ENCODE measurements around the gene ILF2.

GRCh38 chr1:153613406-153613805, 57.4 kb downstream of the ILF2 start:
- TF ChIP-seq CTCF (IDR thresholded peaks at IDR 0.05): no peak
- no peak for TF ChIP-seq POLR2AphosphoS5 (IDR thresholded peaks at IDR 0.05)
- no peak for TF ChIP-seq POLR2A (IDR thresholded peaks at IDR 0.05)

All from gastroesophageal sphincter (tissue), 3 donors.